GM10847 (cell line): ENCODE measurements around the gene SIK3.

Experiments used
- POLR2A ChIP-seq: IDR thresholded peaks from 2 replicates; pipeline ENCODE4 v1.6.1; 2011; ENCODE audit not compliant: insufficient read length; ENCODE audit errors: extremely low read depth

Gene SIK3

DNA sequence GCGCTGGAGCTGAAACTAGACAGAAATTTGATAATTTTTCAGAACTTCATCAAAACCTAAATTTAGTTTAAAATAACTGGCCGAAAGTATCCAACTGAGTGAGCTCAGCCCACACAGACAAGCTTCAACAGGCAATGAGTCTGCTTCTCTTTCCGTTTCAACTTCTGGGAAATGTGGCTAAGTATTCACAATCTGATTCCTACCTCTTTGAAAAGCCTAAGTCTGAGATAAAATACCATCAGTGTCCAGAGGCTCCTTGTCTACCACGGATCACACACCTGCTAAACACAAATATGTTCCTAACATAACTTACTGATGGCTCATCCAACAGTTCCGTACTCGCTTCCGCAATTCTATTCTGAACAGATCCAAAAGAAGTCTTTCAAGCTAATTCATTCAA is 8.5 kb downstream of the SIK3 start:
- TF ChIP-seq POLR2A = no peak

DNA sequence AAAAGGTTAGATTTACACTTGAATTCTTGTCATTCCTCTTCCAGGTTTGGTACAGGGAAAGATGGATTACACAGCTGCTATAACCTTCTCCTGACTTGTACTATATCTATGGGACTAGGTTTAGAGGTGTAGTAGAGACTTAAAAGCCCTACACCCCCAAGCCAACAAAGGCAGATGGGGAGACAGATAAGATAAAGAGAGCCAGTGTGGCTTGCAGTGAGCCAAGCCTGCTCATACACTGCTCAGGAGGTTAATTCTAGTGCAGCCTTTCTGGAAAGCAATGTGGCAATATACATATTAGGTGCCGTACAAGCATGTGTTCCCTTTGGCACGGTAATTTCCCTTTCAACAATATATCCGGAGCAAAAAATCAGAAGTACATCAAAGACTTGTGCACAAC is 10.8 kb downstream of the SIK3 start:
- no peak for TF ChIP-seq POLR2A

DNA sequence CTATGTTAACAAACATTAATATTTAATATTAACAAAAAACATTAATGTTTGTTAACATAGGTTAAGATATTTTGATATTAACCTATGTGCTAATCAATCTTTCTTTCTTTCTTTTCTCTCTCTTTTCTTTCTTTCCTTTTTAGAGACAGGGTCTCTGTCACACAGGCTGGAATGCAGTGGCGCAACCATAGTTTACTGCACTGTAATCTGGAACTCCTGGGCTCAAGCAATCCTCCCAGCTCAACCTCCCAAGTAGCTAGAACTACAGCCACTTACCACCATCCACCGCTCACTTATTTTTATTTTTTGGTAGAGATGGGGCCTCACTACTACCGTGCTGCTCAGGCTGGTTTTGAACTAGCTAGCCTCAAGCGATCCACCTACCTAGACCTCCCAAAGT is 13.2 kb downstream of the SIK3 start:
- no peak for TF ChIP-seq POLR2A

- no peak for TF ChIP-seq POLR2A
These were observed 15.0 kb downstream of the SIK3 start for GRCh38 chr11:117083011-117083935.

DNA sequence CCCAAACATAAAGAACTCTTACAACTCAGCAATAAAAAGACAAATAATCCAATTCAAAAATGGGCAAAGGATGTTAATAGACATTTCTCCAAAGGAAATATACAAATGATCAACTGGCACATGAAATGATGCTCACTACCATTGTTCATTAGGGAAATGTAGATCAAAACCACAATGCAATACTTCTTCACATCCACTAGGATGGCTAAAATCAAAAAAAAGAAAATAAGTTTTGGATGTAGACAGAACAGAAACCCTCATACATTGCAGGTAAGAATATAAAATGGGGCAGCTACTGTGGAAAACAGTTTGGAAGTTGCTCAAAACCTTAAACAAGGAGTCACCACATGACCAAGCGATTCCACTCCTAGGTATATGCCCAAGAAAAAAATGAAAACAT is 16.3 kb downstream of the SIK3 start:
- no peak for TF ChIP-seq POLR2A

DNA sequence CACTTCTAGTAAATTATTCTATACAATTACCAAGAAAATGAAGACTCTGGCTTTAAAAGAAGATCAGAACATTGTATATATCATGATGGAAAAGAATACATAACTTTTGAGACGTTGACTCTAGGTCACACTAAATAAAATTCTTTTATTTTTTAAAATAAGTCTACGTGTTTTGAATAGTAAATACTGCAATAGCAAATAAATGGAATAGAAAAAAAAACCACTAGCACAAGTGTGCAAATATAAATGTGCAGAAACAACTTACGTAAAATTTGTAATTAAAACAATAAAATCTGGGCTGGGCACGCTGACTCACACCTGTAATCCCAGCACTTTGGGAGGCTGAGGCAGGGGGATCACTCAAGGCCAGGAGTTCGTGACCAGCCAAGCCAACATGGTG is 17.9 kb downstream of the SIK3 start:
- no peak for TF ChIP-seq POLR2A

DNA sequence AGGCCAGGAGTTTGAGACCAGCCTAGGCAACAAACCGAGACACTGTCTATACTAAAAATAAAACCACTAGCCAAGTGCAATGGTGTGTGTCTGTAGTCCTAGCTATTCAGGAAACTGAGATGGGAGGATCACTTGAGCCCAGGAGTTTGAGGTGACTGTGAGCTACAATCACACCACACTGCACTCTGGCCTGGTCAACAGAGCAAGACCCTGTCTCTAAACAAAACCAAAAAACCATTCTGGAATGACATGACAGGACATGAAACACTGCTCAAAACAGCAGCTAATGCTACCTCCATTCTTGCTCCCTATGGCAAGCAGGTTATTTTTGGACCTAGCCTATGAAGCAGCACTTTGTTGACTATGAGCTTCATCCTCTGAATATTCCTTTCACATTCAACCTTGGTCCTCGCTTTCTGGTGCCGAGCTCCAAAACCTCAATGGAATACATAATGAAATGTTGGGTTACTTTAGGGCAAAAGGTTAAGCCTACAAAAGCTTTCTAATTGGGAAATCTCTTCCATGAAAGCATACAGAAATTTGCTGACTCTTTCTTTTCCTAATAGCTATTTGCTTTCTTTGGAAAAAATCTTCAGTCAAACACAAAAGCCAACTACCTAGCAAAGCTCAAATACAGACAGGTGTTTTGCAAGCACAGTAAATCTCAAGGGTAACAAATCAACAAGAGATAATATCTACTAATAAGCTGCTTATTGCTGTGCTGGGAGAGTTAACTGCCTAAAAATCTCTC is 21.1 kb downstream of the SIK3 start:
- TF ChIP-seq POLR2A = no peak

- no peak for TF ChIP-seq POLR2A
These were observed 23.0 kb downstream of the SIK3 start for GRCh38 chr11:117075186-117075585.

DNA sequence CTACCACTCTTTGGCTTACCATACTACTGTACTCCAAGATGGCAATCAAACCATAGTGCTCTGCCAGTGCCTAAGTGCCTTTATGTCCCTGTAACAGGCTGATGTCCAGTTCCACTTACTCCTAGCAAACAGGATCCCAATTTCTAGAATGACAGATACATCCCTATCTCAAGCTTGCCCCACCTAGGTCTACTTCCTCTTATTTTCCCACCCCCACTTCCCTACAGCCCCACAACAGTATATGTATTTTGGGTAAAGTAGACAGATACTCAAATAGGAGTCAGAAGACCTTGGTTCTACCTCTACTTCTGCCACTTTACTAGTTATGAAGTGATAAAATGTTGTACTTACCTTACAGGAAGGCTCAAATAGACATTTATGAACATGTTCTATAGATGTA is 24.1 kb downstream of the SIK3 start:
- no peak for TF ChIP-seq POLR2A

DNA sequence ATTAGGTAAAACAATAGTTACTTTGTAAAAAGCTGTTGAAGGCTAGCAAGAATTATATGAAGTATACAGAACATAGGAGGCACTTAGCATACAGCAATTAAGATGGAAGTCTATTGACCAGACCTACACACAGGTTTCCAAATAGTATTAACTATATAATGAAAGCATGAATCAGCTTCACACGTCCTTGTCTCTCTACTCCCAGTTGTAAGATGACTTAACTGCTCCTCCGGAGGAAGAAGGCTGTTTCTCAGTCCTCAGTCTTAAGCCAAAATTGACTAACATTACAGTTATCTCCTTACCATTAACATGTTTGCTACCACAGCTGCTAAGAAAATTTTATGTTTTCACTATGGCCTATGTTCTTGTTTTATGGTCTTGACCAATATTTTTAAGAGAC is 24.7 kb downstream of the SIK3 start:
- TF ChIP-seq POLR2A = no peak

DNA sequence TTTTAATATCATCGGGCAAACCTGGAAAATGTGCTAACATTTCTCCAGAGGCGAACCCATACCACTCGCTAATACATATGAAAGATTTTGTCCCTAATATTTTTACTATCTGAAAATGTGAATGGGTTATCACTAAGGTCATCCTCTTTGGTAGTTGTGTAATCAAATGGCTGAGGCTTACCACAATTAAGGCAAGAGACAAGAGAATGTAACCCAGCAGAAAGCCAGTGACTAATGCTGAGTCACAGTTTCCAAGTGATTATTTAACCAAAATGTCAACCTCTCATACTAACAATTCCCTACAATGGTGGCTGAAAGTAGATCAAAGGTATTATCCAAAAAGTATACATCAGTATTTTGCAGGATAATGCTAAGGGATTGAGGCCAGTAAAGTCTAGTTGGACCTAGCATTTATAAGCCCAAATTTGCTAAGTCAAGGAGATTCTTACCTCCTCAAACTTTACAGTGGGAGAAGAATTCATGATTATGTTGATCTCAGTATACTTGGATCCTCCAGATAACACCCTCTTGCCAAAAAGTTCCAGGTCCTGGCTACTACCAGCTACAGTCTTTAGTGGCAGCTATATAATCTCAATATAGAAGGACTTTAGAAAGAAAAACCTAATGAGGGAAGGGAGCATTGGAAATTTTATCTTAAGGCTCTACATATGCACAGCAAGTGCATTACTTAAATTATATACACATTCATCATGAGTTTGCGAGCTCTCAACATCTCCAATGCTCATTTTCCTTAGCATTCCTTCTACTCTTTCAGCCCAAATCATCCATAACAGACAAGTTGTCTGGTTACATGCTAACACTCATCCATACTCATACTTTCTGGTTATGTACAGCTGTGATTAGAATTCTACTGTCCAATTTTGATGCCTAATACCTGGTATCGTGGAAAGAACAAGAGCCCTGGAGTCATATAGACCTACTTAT is 25.4 kb downstream of the SIK3 start:
- TF ChIP-seq POLR2A = no peak

DNA sequence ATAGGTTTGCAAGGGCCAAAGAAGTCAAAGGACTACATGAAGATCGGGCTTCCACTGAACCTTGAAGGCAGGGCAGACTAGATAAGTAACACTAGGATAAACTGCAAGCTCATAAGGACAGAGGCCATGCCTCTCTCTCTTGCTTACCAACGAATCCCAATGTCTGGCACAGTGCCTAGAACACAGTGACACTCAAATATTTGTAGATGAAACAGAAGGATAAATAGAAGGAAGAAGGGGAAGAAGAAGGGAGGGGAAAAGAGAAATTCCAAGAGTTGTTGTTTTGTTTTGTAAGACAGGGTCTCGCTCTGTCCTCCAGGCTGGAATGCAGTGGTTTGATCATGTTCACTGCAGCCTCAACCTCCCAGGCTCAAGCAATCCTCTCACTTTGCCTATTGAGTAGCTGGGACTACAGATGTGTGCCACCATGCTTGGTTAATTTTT is 26.9 kb downstream of the SIK3 start:
- TF ChIP-seq POLR2A = no peak

GRCh38 chr11:117070016-117070415 is 28.2 kb downstream of the SIK3 start:
- no peak for TF ChIP-seq POLR2A

- TF ChIP-seq POLR2A = no peak
These were observed 29.8 kb downstream of the SIK3 start for GRCh38 chr11:117068303-117068860.

DNA sequence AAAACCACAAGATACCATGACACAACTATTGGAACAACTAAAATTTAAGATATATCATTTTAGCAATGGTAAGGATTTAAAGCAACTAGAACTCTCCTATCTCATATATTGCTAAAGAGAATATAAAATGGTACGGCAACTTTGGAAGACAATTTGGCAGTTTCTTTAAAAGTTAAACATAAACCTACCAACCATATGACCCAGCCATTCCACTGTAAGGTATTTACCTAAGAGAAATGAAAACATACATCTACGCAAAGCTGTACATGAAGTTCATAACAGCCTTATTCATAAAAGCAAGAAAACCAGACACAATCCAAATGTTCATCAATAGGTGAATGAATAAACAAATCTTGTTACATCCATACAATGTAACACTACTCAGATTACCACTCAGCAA is 31.3 kb downstream of the SIK3 start:
- no peak for TF ChIP-seq POLR2A
